Measurements from ENCODE around the gene AGFG1.

The AGFG1 gene, protein sequence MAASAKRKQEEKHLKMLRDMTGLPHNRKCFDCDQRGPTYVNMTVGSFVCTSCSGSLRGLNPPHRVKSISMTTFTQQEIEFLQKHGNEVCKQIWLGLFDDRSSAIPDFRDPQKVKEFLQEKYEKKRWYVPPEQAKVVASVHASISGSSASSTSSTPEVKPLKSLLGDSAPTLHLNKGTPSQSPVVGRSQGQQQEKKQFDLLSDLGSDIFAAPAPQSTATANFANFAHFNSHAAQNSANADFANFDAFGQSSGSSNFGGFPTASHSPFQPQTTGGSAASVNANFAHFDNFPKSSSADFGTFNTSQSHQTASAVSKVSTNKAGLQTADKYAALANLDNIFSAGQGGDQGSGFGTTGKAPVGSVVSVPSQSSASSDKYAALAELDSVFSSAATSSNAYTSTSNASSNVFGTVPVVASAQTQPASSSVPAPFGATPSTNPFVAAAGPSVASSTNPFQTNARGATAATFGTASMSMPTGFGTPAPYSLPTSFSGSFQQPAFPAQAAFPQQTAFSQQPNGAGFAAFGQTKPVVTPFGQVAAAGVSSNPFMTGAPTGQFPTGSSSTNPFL

DNA sequence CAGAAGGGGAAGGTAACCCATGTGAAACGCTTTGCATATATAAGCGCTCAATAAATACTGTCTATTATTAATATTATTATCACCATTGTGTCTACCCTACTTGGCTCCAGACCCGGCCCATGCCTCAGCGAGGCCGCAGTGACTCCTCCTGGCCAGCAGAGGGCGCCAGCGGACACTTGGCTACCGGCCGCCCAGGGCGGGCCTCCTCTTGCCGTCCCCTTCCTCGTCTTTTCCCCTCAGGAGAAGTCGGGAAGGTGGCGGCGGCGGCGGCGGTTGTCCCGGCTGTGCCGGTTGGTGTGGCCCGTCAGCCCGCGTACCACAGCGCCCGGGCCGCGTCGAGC is at the start of gene AGFG1:
Gene AGFG1, plus strand, starts transcription at position 233 of the 341 bp plus-strand sequence. CDS start 266 bp downstream, outside the sequence.
- in situ Hi-C loops (cut with MboI; ENCODE audit: low sequenced_read_pairs): no loop called here

DNA sequence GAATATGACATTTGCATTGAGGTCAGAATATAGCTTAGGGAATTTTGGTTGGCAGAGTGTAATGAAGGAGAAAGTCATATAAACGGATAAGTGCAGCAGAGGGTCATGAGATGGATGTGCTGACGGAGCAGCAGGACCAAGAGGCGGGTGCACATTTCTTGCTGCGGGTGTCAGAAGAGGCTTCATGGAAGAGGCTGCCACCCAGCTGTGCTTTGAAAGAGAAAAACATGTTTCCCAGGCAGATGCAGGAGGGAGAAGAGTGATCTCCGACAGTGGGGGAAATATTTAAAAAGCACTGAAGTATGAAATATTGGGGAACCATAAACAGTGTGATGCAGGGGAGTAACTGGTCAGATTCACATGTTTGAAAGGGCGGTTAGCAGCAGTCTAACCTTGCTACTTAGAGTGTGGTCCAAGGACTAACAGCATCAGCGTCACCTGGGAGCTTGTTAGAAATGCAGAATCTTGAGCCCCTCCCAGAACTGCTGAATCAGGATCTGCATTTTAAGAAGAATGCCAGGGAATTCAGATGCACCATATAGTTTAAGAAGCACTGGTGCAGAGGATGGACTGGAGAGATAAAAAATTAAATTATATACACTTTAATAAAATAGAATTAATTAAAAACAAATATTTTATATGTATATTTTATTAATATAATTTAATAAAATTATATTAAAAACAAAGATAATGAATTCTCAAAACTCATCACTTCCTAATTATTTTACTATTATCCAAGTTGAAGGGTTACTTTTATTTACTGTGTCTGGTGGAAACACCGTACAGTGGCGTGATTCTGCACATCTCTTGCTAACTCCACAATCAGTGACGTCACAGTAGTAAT is 48.1 kb upstream of the AGFG1 start:
- in situ Hi-C loops (cut with MboI; ENCODE audit: low sequenced_read_pairs): no loop called here

DNA sequence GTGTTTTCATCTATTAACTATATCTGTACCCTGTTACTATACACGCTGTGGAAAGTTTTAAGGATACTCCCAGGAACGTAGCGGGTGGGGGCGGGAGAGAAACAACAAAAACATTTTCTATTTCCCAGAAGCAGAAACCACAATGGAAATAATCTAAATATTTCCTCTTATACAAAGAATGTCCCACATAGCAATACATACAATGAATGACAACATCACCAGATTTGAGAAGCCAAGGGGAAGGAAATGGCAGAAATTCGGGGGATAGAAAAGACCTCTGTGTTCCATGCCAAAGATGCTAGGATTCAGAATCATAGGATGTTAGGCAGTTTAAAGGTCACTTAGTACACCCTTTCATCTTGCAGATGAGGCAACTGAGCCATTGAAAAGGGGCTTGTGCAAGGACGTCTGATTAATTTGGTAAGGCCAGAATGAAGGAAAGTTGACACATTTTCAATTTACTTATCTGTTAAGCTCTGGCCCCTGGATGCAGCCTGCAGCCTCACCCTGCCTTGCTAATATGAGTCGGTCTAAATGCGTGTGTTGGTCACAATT is 43.1 kb upstream of the AGFG1 start:
- in situ Hi-C loops (cut with MboI; ENCODE audit: low sequenced_read_pairs): no loop called here

DNA sequence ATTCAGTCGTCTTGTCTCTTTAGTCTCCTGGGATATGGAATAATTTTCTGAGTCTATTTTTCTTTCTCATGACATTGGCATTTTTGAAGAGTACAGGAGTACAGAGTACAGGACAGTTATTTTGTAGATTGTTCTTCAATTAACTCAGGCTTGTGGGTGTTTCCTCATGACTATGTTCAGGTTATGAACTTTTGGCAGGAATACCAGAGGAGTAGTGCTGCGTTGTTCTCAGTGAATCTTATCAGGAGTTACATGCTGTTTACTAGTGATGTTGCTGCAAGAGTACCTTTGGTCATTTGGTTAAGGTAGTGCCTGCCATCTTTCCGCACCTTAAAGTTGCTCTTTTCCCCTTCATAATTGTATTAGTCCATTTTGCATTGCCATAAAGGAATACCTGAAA is 41.3 kb upstream of the AGFG1 start:
- in situ Hi-C loops (cut with MboI; ENCODE audit: low sequenced_read_pairs): no loop called here

DNA sequence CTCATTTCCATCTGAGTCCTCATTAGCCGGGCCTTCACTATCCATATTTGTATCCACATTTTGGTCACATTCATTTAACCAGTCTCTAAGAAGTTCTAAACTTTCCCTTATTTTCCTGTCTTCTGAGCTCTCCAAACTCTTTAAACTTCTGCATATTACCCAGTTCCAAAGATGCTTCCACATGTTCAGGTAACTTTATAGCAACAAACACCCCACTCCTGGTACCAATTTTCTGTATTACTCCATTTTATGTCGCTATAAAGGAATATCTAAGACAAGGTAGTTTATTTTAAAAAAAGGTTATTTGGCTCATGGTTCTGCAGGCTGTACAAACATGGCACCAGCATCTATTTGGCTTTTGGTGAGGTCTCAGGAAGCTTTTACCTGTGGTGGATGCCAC is 38.8 kb upstream of the AGFG1 start:
- in situ Hi-C loops (cut with MboI; ENCODE audit: low sequenced_read_pairs): no loop called here

DNA sequence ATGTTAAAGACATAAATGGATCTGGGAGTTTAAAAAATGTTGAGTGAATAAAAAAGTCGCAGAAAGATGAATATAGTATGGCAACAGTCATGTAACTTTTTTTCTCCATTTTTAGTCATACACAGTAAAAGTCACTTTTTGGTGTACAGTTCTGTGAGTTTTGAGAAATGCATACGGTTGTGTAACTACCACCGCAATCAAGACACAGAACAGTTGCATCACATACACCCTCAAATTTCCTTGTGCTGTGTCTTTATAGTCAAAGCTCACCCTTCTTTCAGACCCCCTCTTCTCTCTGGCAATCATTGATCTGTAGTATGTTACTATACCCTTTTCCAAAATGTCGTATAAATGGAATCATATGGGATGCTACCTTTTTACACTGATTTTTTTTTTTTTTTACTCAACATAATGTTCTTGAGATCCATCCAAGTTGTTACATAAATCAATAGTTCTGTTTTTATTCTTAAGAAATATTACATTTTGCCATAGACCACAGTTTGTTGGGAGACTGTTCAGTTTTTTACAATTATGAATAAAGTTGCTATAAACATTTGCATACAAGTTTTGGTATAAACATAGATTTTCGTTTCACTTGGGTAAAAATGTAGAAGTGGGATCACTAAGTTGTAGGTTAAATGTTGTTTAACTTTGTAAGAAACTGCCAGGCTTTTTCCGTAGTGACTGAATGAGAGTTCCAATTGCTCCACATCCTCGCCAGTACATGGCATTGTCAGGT is 35.4 kb upstream of the AGFG1 start:
- in situ Hi-C loops (cut with MboI; ENCODE audit: low sequenced_read_pairs): no loop called here

DNA sequence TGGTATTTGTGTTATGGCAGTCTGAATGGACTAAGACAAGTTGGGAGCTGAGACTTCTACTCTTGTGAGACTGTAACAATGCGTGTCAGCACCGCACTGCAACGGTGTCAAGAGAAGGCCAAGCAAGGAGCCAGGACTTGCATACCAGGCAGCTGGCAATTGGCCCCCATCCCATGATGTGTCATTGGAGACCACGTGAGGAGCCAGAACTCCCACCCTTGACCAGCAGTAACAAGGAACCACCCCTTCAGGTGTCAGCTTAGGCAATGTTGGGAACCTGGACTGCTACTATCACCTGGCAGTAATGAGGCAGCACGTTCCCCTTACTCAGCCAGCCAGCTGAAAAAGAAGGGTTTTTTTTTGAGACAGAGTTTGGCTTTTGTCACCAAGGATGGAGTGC is 32.7 kb upstream of the AGFG1 start:
- in situ Hi-C loops (cut with MboI; ENCODE audit: low sequenced_read_pairs): no loop called here

DNA sequence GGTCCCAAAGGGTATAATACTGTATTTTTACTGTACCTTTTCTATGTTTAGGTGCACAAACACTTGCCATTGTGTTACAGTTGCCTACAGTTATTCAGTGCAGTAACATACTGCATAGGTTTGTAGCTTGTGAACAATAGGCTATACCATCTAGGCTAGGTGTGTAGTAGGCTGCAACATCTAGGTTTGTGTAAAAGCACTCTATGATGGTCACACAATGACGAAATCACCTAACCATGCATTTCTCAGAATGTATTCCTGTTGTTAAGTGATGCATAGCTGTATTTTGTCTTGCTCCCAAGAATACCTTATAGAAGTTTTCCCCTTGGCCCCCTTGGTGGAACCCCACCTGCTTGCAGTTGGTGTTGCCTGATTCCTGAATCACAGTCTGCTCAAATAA is 29.3 kb upstream of the AGFG1 start:
- in situ Hi-C loops (cut with MboI; ENCODE audit: low sequenced_read_pairs): no loop called here

DNA sequence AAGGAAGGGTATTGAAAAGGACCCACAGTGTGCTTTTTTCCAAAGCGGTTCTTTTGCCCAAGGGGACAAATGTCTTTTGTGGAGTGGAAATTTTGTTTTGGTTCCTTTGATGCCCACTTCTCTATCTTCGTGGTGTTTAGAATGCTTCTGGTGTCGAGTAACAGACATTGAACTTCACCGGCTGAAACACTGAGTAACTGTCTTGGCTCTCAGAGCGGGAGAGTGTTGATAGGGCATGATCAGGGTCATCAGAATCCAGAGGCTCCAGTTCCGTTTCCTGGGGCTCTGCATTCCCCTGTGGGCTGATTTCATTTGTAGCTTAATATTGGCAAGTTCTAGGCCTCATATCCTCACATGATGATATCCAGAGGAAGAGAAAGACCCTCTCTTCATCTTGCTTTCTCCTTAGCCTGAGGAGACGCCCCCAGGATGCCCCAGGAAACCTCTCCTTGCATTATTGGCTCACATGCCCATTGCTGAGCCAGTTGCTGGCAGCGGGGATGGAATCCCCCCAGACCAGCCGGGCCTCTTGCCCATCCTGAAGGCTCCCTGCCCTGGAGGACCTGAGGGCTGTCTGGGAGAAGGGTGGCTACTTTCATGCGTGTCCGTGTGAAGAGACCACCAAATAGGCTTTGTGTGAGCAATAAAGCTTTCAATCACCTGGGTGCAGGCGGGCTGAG is 27.9 kb upstream of the AGFG1 start:
- in situ Hi-C loops (cut with MboI; ENCODE audit: low sequenced_read_pairs): no loop called here

DNA sequence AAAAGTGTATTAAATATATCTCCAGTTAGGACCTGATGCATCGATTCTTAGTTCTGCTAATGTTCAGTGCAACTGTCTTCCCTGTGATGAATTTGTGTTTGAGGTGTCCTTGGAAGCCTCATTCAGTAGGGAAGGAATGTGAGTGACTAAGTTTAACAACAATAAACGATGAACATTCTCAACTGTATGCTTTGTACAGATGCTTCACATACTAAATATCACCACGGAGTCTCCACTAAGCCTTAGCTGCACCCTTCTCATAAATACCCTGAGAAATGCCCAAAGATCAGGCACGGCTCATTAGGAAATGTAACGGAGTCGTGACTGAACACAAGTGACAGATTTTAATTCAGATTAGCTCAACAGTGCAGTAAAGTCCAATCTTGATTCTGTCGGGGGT is 24.4 kb upstream of the AGFG1 start:
- in situ Hi-C loops (cut with MboI; ENCODE audit: low sequenced_read_pairs): no loop called here

DNA sequence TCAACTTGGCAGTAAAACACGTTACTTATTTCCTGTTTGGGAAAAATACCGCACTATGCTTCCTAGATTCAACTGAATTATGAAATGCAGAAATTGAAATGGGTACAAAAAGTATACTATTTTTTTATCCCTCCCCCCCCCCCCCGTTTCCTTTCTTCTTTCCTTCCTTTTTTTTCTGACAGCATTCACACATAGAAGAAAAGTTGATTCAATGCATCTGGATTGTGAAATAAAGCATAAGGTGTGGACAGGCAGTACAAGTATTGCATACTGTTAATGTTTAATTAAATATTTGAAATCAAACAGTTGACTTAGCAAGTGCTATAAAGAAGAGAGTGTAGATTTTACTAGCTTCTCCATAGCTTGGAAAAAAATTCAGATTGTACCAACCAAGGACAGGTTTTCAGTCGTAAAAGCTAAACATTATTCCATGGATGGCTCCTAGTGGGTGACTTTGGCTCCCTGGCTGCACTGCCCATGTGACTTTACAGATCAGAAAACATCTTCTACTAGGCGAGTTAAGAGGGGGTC is 21.6 kb upstream of the AGFG1 start:
- in situ Hi-C loops (cut with MboI; ENCODE audit: low sequenced_read_pairs): no loop called here

DNA sequence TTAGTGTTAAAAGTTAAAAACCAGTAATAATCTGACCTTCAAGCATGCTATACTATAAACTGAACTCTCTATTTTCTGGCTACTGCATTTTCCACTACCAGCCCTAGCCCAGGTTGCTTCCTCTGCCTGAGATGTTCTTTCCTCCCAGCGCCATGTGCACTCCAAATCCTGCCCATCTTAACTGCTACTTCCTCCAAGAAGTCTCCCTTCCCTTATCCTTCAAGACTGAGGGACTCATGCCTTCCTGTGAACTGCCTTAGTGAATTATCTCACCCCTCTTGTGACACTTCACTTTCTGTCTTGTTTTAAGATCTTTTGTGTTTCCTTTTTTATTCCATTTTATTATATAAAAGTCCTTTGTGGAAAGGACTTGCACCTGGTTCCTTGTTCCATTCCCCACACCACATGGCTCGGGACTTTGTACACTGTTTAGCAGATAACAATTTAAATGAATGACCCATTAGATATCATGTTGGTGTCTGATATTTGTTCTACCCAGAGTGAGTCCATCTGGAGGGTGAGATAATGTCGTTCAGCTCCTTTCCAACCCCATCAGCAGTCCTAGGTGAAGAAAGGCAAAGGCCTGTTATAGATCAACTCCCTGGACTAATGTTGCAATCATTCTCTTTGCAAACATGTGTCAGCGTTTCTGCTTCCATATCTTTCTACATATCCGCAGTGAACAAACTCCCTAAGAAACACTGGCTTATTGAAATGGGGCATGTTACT is 20.9 kb upstream of the AGFG1 start:
- in situ Hi-C loops (cut with MboI; ENCODE audit: low sequenced_read_pairs): no loop called here

DNA sequence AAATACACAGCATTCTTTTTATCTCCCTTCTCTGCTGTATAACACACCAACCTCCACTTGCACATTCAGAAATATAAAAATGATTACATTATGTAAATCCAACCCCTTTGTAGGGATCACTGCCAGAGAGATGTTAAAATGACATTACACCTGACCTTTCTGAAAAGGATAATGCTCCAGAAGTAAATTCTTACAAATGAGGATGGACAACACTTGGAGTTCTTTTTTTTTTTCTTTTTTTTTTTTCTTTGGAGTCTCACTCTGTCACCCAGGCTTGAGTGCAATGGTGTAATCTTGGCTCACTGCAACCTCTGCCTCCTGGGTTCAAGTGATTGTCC is 20.3 kb upstream of the AGFG1 start:
- in situ Hi-C loops (cut with MboI; ENCODE audit: low sequenced_read_pairs): no loop called here

DNA sequence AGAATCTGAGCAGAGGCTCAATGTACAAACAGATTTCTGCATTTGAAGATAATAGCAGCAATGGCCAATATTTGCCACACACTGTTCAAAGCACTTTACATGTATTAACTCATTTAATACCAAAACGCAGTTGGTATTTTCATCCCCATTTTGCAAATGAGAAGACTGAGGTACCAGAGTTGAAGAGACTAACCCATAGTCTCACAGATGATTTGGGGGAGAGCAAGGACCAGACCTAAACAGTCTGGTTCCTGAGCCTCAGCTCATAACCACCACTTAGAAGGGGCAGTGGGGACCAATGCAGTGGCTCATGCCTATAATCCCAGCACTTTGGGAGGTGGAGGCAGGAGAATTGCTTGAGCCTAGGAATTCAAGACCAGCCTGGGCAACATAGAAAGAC is 18.1 kb upstream of the AGFG1 start:
- in situ Hi-C loops (cut with MboI; ENCODE audit: low sequenced_read_pairs): no loop called here

DNA sequence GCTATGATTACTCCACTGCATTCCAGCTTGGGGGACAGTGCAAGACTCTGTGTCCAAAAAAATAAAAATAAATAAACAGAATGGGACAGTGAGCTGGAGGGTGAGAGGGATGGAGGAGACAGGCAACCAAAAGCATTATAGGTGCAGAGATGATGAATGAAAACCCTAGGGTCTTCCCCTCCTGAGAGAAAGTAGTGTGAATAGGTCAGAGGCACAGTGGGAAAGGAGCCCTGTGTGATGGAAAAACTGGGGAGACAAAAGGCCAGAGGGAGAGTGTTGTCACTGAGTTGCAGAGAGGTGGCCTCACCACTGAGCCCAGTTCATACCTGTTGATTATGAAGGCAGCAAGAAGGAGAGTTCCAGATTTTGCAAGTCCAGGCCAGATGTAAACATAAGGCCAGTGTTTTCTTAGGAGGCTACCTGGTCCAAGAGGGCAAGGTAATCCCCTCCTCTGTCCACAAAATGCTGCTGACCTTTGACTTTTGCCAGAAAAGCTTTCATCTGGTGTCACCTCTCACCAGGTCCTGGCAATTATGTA is 17.6 kb upstream of the AGFG1 start:
- in situ Hi-C loops (cut with MboI; ENCODE audit: low sequenced_read_pairs): no loop called here

DNA sequence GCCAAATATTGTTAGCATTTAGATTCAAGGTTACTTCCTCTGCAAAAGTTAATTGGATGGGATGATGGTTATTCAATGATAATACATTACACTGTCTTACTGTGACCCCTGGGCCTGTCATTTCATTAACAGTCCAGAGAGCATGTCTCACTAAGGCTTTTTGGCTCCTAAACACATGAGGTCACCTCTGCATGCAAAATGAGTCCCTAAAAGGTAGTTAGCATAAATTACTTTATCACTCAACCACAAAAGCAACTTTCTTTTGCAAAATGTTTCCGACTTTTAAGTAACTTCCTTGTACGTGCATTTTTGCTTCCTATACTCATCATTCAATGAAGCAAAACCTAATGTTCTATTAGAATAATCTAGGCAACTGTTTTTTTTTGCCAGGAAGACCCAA is 16.8 kb upstream of the AGFG1 start:
- in situ Hi-C loops (cut with MboI; ENCODE audit: low sequenced_read_pairs): no loop called here

DNA sequence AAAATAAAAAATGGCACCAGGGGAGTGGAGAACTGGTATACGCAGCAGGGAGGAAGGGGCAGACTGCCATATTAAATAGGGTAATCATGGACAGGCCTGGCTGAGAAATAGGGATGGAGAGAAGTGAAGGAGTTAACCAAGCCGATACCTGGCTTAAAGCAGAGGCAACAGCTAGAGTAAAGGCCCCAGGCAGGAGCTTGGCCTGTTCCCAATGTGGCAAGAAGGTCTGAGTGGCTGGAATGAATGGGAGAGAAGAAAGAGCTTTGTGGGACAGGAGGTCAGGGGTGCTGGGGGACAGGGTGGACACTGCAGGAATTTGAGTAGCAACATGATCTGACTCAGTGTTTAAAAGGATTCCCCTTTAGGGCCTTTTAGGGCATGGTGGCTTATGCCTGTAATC is 15.9 kb upstream of the AGFG1 start:
- in situ Hi-C loops (cut with MboI; ENCODE audit: low sequenced_read_pairs): no loop called here

DNA sequence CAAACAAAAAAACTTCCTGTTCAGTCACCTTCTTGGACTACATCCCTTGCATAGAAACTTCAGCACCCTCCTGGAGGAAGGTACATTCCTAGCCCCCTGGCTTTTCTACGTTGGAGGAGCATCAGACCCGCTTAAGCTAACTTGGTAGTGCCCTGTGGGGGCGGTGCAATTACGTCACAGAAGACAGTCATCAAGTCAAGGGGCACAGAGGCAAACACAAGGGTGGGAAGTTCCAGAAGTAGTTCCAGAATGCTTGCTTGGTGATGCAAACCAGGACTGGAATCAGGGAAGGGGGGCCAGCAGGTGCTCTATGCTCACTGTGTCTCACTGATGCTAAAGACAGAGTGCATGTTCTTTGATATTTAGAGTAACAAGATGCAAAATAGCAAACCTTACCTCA is 15.2 kb upstream of the AGFG1 start:
- in situ Hi-C loops (cut with MboI; ENCODE audit: low sequenced_read_pairs): no loop called here

DNA sequence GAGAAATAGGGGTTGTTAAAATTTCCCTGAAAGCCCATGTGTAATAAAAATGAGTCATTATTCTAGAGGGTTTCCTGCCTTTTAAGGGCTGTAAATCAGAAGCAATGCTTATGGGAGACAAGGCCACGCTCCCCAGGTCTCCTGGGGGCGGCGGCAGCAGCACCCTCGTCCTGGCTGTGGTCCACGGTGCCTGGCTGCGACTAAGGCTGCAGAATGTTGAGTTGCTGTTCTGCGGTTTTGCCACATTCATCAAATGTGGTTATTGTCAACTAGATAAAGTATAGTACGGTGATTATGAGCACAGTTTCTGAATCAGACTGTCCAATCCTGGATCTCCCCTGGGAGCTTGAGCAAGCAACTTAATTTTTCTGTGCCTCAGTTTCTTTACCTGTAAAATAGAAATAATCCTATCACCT is 11.9 kb upstream of the AGFG1 start:
- in situ Hi-C loops (cut with MboI; ENCODE audit: low sequenced_read_pairs): no loop called here
